Mesodermal cell (in vitro differentiated cells): ENCODE measurements around the gene CPD.
"Not testable (repeated sequence)": the region's sequence is repeated elsewhere in the genome, so short reads cannot be mapped to it uniquely, and the experiment has no call there.

Experiments
- H3K27ac ChIP-seq: 2 replicates; pipeline ENCODE4 v1.7.0; 2013; ENCODE audit warnings: mild to moderate bottlenecking, low read depth, low read length, moderate library complexity; ENCODE audit not compliant: severe bottlenecking
- H3K36me3 ChIP-seq: 2 replicates; pipeline ENCODE4 v1.7.1; 2013; ENCODE audit warnings: mild to moderate bottlenecking, low read length, moderate library complexity; ENCODE audit not compliant: control insufficient read depth, insufficient read depth
- H3K4me1 ChIP-seq: one replicate; pipeline ENCODE4 v1.7.1; 2013; ENCODE audit warnings: mild to moderate bottlenecking, low read length; ENCODE audit not compliant: insufficient read depth, control insufficient read depth, poor library complexity, severe bottlenecking
- H3K4me3 ChIP-seq: 2 replicates; pipeline ENCODE4 v1.7.0; 2013; ENCODE audit warnings: low read length, control low read depth, mild to moderate bottlenecking; ENCODE audit not compliant: insufficient read depth, poor library complexity, severe bottlenecking; ENCODE audit errors: extremely low read depth
- H3K9me3 ChIP-seq: 2 replicates; pipeline ENCODE4 v1.7.1; 2013; ENCODE audit warnings: mild to moderate bottlenecking, low read length, moderate library complexity; ENCODE audit not compliant: control insufficient read depth
- WGBS, 2 experiments: methylation state at CpG; one replicate each; pipeline ENCODE4 v1.1.5; 2013; ENCODE audit warnings: missing lambda C conversion rate in 2 of 2; ENCODE audit not compliant: insufficient coverage in 2 of 2; 5-methylcytosine and 5-hydroxymethylcytosine counted together

CPD gene

DNA sequence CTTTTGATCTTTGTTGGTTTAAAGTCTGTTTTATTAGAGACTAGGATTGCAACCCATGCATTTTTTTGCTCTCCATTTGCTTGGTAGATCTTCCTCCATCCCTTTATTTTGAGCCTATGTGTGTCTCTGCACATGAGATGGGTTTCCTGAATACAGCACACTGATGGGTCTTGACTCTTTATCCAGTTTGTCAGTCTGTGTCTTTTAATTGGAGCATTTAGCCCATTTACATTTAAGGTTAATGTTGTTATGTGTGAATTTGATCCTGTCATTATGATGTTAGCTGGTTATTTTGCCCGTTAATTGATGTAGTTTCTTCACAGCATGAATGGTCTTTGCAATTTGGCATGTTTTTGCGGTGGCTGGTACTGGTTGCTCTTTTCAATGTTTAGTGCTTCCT lies 31.9 kb downstream of the CPD start:
- 100% methylated on average over 1 to 2 of the region's 2 CpGs for WGBS, 2 experiments
- not testable (repeated sequence) for H3K27ac ChIP-seq, H3K4me3 ChIP-seq, H3K36me3 ChIP-seq, H3K9me3 ChIP-seq, H3K4me1 ChIP-seq

DNA sequence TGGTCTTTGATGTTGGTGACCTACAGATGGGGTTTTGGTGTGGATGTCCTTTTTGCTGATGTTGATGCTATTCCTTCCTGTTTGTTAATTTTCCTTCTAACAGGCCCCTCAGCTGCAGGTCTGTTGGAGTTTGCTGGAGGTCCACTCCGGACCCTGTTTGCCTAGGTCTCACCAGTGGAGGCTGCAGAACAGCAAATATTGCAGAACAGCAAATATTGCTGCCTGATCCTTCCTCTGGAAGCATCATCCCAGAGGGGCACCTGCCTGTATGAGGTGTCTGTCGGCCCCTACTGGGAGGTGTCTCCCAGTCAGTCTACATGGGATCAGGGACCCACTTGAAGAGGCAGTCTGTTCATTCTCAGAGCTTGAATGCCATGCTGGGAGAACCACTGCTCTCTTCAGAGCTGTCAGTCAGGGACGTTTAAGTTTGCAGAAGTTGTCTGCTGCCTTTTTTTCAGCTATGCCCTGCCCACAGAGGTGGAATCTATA lies 33.3 kb downstream of the CPD start:
- H3K4me3 ChIP-seq, H3K4me1 ChIP-seq, H3K9me3 ChIP-seq, H3K27ac ChIP-seq, H3K36me3 ChIP-seq: not testable (repeated sequence)
- WGBS, 2 experiments = 82 to 92% methylated on average over 3 of the region's 3 CpGs

DNA sequence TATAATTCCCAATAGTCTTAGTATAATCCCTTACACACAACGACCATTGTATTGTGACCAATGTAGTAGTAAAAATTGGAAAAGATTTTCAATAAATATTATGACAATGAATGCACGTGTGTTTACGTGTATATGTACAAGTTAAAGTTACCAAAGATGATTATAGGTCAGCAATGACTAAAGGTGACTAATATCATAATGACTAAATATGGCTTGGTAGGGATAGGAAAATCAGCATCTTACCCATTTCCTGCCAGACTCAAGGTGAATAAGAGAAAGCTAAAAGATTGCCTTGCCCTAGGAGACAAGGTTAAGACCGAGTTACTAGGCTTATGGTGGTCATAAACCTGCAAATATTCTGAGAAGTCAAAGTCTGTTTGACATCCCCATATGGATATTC lies 34.4 kb downstream of the CPD start:
- no peak overlapping the region for H3K4me3 ChIP-seq
- 100% methylated on average over 3 of the region's 4 CpGs; no CpG with 5 or more reads in 1 of the 2 experiments for WGBS, 2 experiments
- H3K9me3 ChIP-seq = no peaks in the 10 kb centered on the region
- no peaks in the 10 kb centered on the region for H3K36me3 ChIP-seq
- no peaks in the 10 kb centered on the region for H3K4me1 ChIP-seq
- no peak overlapping the region for H3K27ac ChIP-seq

DNA sequence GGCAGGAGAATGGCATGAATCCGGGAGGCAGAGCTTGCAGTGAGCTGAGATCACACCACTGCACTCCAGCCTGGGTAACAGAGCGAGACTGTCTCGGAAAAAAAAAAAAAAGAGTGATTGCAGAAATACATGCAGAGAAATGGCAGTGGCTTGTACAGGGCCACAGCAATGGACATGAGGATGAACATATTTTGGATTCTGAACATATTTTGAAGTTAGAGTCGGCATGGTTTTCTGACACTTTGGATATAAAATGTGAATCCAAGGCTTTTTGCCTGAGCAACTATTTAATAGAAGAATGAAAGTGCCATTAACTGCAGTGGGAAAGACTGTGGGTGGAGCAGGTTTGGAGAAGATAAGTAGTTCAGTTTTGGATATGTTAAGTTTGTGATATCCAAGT lies 35.8 kb downstream of the CPD start:
- Histone ChIP-seq H3K36me3 (no peaks in the 10 kb centered on the region), H3K4me3 (no peak overlapping the region), H3K4me1 (no peaks in the 10 kb centered on the region), H3K9me3 (no peaks in the 10 kb centered on the region), H3K27ac (no peak overlapping the region)
- 96 to 97% methylated on average over 4 of the region's 4 CpGs for WGBS, 2 experiments

DNA sequence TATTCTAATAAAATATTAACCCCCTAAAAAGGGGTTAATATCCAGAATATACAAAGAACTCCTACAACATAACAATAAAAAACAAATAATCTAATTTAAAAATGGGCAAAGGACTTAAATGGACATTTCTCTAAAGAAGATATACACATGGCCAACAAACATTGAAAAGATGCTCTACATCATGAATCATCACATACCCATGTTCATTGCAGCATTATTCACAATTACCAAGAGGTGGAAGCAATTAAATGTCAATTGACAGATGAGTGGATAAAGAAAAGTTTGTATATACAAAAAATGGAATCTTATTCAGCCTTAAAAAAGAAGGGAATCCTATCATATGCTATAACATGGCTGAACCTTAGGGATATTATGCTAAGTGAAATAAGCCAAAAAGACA lies 36.8 kb downstream of the CPD start:
- H3K9me3 ChIP-seq = no peaks in the 10 kb centered on the region
- no peak overlapping the region for H3K4me3 ChIP-seq
- no peaks in the 10 kb centered on the region for H3K4me1 ChIP-seq
- H3K27ac ChIP-seq = no peak overlapping the region
- H3K36me3 ChIP-seq = no peaks in the 10 kb centered on the region

DNA sequence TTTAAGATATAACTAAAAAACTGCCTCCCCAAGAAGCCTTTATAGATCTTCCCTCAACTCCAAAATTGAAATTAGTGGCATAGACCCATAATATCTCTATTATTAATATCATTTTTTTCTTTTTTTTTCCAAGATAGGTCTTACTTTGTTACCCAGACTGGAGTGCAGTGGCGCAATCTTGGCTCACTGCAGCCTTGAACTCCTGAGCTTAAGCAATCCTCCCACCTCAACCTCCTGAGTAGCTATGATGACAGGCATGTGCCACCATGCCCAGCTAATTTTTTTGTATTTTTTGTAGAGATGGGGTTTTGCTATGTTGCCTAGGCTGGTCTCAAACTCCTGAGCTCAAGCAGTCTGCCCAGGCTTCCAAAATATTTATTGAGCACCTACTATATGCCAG lies 39.3 kb downstream of the CPD start:
- H3K4me1 ChIP-seq, H3K9me3 ChIP-seq, H3K4me3 ChIP-seq, H3K27ac ChIP-seq, H3K36me3 ChIP-seq: not testable (repeated sequence)
- 100% methylated on average over 1 of the region's 1 CpG for WGBS, 2 experiments

DNA sequence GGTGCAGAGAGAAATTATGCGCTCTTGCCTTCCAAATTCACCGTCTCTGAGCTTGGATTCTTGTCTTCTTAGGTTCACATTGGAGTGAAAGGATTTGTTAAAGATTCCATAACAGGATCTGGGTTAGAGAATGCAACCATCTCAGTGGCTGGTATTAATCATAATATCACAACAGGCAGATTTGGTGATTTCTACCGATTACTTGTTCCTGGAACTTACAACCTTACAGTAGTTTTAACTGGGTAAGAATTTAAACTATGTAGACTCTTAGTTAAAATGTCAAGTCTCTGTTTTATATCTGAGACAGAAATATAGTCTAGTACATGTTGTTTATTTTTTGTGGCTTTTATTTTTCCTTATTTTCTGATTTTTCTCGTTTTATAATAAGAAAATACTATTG lies 42.9 kb downstream of the CPD start:
- H3K4me1 ChIP-seq = no peaks in the 10 kb centered on the region
- no CpG with 5 or more reads among the region's 4 CpGs for WGBS, 2 experiments
- H3K36me3 ChIP-seq = peaks cover 15% of the 10 kb centered on the region
- no peak overlapping the region for H3K27ac ChIP-seq
- no peak overlapping the region for H3K4me3 ChIP-seq
- H3K9me3 ChIP-seq = no peaks in the 10 kb centered on the region

DNA sequence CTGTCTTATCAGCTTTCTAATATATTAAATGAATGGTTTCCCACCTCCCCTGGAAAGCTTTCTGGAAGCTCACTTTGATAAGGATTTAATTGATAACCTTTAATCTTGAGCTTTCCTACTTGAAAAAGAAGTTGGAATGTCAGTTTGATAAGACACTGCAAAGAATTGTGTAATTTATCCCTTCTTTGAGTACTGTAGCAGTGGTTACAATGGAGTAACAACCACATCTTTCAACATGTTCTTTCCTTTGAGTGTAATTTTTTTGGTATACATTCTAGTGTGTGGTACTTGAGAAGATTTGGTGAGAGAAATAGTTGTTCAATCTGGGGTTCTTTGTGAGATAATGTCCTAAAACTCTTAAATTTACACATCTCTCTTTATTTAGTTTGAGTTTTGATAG lies 43.4 kb downstream of the CPD start:
- Histone ChIP-seq H3K9me3 (no peaks in the 10 kb centered on the region), H3K27ac (no peak overlapping the region), H3K4me1 (no peaks in the 10 kb centered on the region), H3K36me3 (peaks cover 15% of the 10 kb centered on the region), H3K4me3 (no peak overlapping the region)

DNA sequence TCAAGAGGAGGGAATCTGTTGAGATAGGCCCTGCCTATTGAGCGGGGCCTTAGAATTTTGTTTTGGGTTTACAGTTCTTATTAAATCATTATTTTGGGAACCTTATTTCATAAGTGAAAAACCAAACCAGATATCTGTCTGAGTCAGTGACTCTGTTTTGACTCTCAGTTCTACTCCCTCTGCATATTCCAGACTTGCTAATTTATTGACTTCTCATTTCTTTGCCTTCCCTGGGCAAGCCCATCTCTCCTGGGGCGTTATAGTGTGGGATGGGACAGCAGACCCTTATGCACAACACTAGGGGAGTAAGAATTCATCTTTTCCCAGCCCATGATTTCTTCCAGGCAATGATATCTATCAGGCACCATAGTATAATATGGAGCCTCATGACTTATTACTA lies 45.7 kb downstream of the CPD start:
- H3K36me3 ChIP-seq = peaks cover 15% of the 10 kb centered on the region
- no CpG with 5 or more reads among the region's 2 CpGs for WGBS, 2 experiments
- H3K4me3 ChIP-seq = no peak overlapping the region
- no peak overlapping the region for H3K27ac ChIP-seq
- H3K4me1 ChIP-seq = no peaks in the 10 kb centered on the region
- H3K9me3 ChIP-seq = no peaks in the 10 kb centered on the region

DNA sequence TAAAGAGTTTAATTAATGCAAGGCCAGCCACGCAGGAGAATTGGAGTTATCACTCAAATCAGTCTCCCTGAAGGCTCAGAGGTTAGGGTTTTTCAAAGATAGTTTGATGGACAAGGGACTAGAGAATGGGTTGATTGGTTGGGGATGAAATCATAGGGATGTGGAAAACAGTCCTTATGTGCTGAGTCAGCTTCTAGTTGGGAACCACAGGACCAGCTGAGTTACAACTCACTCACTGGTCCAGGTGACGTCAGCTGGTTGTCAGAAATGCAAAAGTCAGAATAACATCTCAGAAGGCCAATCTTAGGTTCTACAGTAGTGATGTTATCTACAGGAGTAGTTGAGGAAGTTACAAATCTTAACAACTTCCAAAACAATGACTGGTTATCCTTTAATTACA lies 47.6 kb downstream of the CPD start:
- WGBS, 2 experiments = 88% methylated on average over 1 of the region's 2 CpGs; no CpG with 5 or more reads in 1 of the 2 experiments
- no peak overlapping the region for H3K27ac ChIP-seq

DNA sequence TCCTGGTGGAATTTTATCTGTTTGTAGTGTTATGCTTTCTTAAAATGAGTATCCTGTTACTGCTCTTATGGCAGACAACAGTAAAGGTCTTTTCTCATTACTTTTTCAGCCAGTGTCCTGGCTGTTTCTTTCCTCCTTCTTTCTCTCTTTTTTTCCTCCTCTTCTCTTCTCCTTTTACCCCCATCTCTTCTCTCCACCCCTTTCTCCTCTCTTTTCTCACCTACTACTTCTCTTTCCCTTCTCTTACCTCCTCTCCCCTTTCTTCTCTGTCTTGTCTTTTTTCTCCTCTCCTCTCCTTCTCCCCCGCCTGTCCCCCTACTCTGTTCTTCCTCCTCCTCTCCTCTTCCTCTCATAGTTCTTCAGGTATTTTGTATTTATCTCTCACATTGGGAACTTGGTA lies 48.9 kb downstream of the CPD start:
- H3K36me3 ChIP-seq = peaks cover 17% of the 10 kb centered on the region
- WGBS, 2 experiments = 83% methylated on average over 1 of the region's 1 CpG; no CpG with 5 or more reads in 1 of the 2 experiments

More for the DNA sequence above, 47.6 kb downstream of the CPD start:
- Histone ChIP-seq H3K4me1 (no peaks in the 10 kb centered on the region), H3K36me3 (peaks cover 12% of the 10 kb centered on the region), H3K9me3 (no peaks in the 10 kb centered on the region), H3K4me3 (no peak overlapping the region)

DNA sequence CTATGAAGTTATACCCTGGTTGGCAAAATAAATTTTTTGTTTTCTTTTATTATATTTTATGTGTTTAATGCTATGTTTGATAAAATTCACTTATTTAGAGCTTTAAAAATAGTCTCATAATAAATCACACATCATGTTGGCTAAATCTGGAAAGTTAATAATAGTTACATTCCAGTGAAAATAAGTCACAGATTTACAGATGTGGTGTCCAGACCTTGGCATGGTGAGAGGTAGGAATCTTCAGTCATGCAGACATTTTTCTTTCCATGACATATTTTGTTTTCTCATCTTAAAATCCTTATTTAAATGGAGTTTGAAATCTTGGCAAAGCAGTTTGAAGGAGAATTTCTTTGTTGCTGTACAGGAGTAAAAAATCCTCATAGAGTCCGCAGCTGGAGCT lies 50.4 kb downstream of the CPD start:
- no peaks in the 10 kb centered on the region for H3K4me1 ChIP-seq
- 80% methylated on average over 1 of the region's 1 CpG; no CpG with 5 or more reads in 1 of the 2 experiments for WGBS, 2 experiments
- H3K9me3 ChIP-seq = no peaks in the 10 kb centered on the region
- no peak overlapping the region for H3K4me3 ChIP-seq
- H3K27ac ChIP-seq = no peak overlapping the region
- peaks cover 17% of the 10 kb centered on the region for H3K36me3 ChIP-seq

More for the DNA sequence above, 48.9 kb downstream of the CPD start:
- Histone ChIP-seq H3K4me1 (no peaks in the 10 kb centered on the region), H3K9me3 (no peaks in the 10 kb centered on the region), H3K27ac (no peak overlapping the region), H3K4me3 (no peak overlapping the region)
